Neural cell (in vitro differentiated cells): ENCODE data around the gene HUS1B. TPM values are rescaled to one million over a fixed set of nuclear protein-coding genes. Genes with fewer than 3 reads are reported as not detected.

Experiments used
- H2AFZ ChIP-seq: fragments of 200-600, 300-800 bp; sonication (generic), shearing (Covaris generic); 2 replicates; pipeline ENCODE4 v1.6.0; 2014; ENCODE audit warnings: low read depth, mild to moderate bottlenecking, antibody characterized with exemption, low read length, moderate library complexity
- H3F3A ChIP-seq: fragments of 200-600 bp; shearing (Covaris generic); 2 replicates; pipeline ENCODE4 v1.6.1; 2016; ENCODE audit warnings: mild to moderate bottlenecking, moderate library complexity, mixed read lengths, antibody characterized with exemption, low read length; ENCODE audit not compliant: insufficient read depth, poor library complexity, severe bottlenecking
- H3K27ac ChIP-seq: fragments of 200-600, 300-800 bp; sonication (generic), shearing (Covaris generic); 2 replicates; pipeline ENCODE4 v1.5.1; 2014; ENCODE audit warnings: mild to moderate bottlenecking, low read length, moderate library complexity
- H3K27me3 ChIP-seq: fragments of 300-800, 200-600 bp; sonication (generic), shearing (Covaris generic); 2 replicates; pipeline ENCODE4 v1.6.0; 2014; ENCODE audit warnings: mild to moderate bottlenecking, low read depth, low read length, moderate library complexity; ENCODE audit not compliant: insufficient read depth
- H3K36me3 ChIP-seq: fragments of 300-800, 200-600 bp; sonication (generic), shearing (Covaris generic); 2 replicates; pipeline ENCODE4 v1.5.1; 2014; ENCODE audit warnings: mild to moderate bottlenecking, antibody characterized with exemption, low read length, moderate library complexity; ENCODE audit not compliant: insufficient read depth
- H3K4me2 ChIP-seq: fragments of 300-800, 200-600 bp; sonication (generic), shearing (Covaris generic); 2 replicates; pipeline ENCODE4 v1.6.0; 2014; ENCODE audit warnings: mild to moderate bottlenecking, low read length
- H3K4me3 ChIP-seq: fragments of 300-800, 200-600 bp; sonication (generic), shearing (Covaris generic); 2 replicates; pipeline ENCODE4 v1.5.1; 2014; ENCODE audit warnings: mild to moderate bottlenecking, low read length, moderate library complexity
- H3K79me2 ChIP-seq: fragments of 200-600 bp; shearing (Covaris generic); replicated peaks from 2 replicates; pipeline ENCODE4 v1.6.0; 2014; ENCODE audit warnings: mild to moderate bottlenecking, low read length, moderate library complexity; ENCODE audit not compliant: insufficient read depth
- H3K9ac ChIP-seq: fragments of 300-800, 200-600 bp; sonication (generic), shearing (Covaris generic); 2 replicates; pipeline ENCODE4 v1.6.1; 2016; ENCODE audit warnings: mild to moderate bottlenecking, low read length, mixed read lengths
- H3K9me2 ChIP-seq: fragments of 200-600 bp; shearing (Covaris generic); 2 replicates; pipeline ENCODE4 v1.6.1; 2016; ENCODE audit warnings: mild to moderate bottlenecking, low read length, mixed read lengths; ENCODE audit not compliant: insufficient read depth
- H3K9me3 ChIP-seq: fragments of 200-600, 300-800 bp; sonication (generic), shearing (Covaris generic); 2 replicates; pipeline ENCODE4 v1.6.1; 2016; ENCODE audit warnings: mild to moderate bottlenecking, mixed run types, low read length, moderate library complexity, mixed read lengths
- H4K20me1 ChIP-seq: fragments of 200-600 bp; shearing (Covaris generic); 2 replicates; pipeline ENCODE4 v1.6.1; 2016; ENCODE audit warnings: mild to moderate bottlenecking, mixed run types; ENCODE audit not compliant: insufficient read depth
- EP300 ChIP-seq: fragments of 450-650 bp; conservative IDR thresholded peaks from 2 replicates; pipeline ENCODE4 v1.6.1; 2014; ENCODE audit warnings: antibody characterized with exemption, mild to moderate bottlenecking, moderate library complexity; ENCODE audit not compliant: poor library complexity, severe bottlenecking
- EZH2 ChIP-seq: fragments of 200-600, 300-800 bp; shearing (Covaris generic), sonication (generic); IDR thresholded peaks from 2 replicates; pipeline ENCODE4 v1.6.1; 2014; ENCODE audit warnings: antibody characterized with exemption, low read length, borderline replicate concordance, mild to moderate bottlenecking; ENCODE audit not compliant: insufficient read depth, poor library complexity, severe bottlenecking
- MXI1 ChIP-seq: fragments of 450-650 bp; conservative IDR thresholded peaks from 2 replicates; pipeline ENCODE4 v1.6.1; 2014; ENCODE audit warnings: antibody characterized with exemption, mild to moderate bottlenecking; ENCODE audit not compliant: poor library complexity, severe bottlenecking
- POLR2AphosphoS5 ChIP-seq: IDR thresholded peaks from 2 replicates; pipeline ENCODE4 v1.6.1; 2012
- RAD21 ChIP-seq: fragments of 450-650 bp; conservative IDR thresholded peaks from 2 replicates; pipeline ENCODE4 v1.6.1; 2014; ENCODE audit warnings: antibody characterized with exemption, mild to moderate bottlenecking, moderate library complexity
- SMC3 ChIP-seq: fragments of 450-650 bp; conservative IDR thresholded peaks from 2 replicates; pipeline ENCODE4 v1.6.1; 2014; ENCODE audit warnings: antibody characterized with exemption, mild to moderate bottlenecking, moderate library complexity; ENCODE audit not compliant: poor library complexity
- TAF1 ChIP-seq: IDR thresholded peaks from 2 replicates; pipeline ENCODE4 v1.6.1; 2012; ENCODE audit warnings: low read depth
- polyA plus RNA-seq: library from polyadenylated mRNA; depleted of rRNA; stranded (reverse); fragments of >200 nt; gene quantifications from 2 replicates; pipeline ENCODE4 v1.2.3, GENCODE V29; 2014
- TF ChIP-seq, protein P1 (sequence below): fragments of 450-650 bp; IDR thresholded peaks from 2 replicates; pipeline ENCODE4 v1.5.1; 2014; ENCODE audit warnings: antibody characterized with exemption, mild to moderate bottlenecking, moderate library complexity; ENCODE audit not compliant: poor library complexity, severe bottlenecking
- TF ChIP-seq, protein P2 (sequence below): IDR thresholded peaks from 2 replicates; pipeline ENCODE4 v1.6.1; 2012; ENCODE audit warnings: borderline replicate concordance

HUS1B gene
- polyA plus RNA-seq, 1 donor from 2014 or later, result 0.52 TPM

DNA sequence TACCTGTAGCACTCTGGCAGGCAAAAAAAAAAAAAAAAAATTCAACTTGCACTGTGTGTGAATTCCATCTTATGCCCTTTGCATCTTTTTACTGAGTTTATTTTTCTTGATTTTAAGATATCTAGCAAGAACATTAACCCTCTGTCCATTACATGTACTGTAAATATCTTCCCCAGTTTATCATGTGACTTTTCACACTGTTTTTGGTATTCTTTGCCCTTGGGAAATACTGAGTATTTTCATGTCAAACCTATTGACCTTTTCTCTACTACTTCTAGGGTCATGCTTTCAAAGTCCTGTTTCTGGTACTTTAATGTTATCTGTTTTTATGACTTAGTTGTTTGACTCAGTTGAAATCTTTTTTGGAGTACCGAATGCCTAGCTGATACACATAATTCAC is 843 bp upstream of the HUS1B start:
- H4K20me1 ChIP-seq, result no peaks in the 10 kb centered on the region
- H3K9me2 ChIP-seq, result no peaks in the 10 kb centered on the region
- peaks cover 6% of the 10 kb centered on the region for H3K79me2 ChIP-seq
- no peak overlapping the region for H3K9ac ChIP-seq
- no peaks in the 10 kb centered on the region for H3K27me3 ChIP-seq
- no peak overlapping the region for H3K4me3 ChIP-seq
- H3K9me3 ChIP-seq, result peaks cover 4% of the 10 kb centered on the region
- H3K27ac ChIP-seq, result no peak overlapping the region
- TF ChIP-seq, protein P1, sequence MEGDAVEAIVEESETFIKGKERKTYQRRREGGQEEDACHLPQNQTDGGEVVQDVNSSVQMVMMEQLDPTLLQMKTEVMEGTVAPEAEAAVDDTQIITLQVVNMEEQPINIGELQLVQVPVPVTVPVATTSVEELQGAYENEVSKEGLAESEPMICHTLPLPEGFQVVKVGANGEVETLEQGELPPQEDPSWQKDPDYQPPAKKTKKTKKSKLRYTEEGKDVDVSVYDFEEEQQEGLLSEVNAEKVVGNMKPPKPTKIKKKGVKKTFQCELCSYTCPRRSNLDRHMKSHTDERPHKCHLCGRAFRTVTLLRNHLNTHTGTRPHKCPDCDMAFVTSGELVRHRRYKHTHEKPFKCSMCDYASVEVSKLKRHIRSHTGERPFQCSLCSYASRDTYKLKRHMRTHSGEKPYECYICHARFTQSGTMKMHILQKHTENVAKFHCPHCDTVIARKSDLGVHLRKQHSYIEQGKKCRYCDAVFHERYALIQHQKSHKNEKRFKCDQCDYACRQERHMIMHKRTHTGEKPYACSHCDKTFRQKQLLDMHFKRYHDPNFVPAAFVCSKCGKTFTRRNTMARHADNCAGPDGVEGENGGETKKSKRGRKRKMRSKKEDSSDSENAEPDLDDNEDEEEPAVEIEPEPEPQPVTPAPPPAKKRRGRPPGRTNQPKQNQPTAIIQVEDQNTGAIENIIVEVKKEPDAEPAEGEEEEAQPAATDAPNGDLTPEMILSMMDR, result no peak
- TF ChIP-seq TAF1, result no peak
- no peak overlapping the region for H3K4me2 ChIP-seq
- H2AFZ ChIP-seq, result no peak overlapping the region
- H3F3A ChIP-seq, result no peaks in the 10 kb centered on the region
- peaks cover 5% of the 10 kb centered on the region for H3K36me3 ChIP-seq

DNA sequence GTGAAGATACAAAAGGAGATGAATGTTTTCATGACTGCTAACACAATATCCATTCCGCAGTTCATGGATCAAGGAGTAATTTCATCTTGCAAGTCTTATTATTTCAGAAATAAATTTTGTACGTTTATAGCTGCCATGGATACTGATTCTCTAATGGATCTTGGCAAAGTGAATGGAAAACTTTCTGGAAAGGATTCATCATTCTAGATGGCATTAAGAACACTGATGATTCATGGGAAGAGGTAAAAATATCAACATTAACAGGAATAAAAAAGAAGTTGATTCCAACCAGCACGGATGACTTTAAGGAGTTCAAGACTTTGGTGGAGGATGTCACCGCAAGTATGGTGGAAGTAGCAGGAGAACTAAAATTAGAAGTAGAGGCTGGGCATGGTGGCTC is 2.8 kb downstream of the HUS1B start:
- TF ChIP-seq, protein P1, result no peak
- TF ChIP-seq RAD21 (no peak), EP300 (no peak), MXI1 (no peak), TAF1 (no peak), EZH2 (no peak), POLR2AphosphoS5 (no peak), SMC3 (no peak)
- TF ChIP-seq, protein P2, sequence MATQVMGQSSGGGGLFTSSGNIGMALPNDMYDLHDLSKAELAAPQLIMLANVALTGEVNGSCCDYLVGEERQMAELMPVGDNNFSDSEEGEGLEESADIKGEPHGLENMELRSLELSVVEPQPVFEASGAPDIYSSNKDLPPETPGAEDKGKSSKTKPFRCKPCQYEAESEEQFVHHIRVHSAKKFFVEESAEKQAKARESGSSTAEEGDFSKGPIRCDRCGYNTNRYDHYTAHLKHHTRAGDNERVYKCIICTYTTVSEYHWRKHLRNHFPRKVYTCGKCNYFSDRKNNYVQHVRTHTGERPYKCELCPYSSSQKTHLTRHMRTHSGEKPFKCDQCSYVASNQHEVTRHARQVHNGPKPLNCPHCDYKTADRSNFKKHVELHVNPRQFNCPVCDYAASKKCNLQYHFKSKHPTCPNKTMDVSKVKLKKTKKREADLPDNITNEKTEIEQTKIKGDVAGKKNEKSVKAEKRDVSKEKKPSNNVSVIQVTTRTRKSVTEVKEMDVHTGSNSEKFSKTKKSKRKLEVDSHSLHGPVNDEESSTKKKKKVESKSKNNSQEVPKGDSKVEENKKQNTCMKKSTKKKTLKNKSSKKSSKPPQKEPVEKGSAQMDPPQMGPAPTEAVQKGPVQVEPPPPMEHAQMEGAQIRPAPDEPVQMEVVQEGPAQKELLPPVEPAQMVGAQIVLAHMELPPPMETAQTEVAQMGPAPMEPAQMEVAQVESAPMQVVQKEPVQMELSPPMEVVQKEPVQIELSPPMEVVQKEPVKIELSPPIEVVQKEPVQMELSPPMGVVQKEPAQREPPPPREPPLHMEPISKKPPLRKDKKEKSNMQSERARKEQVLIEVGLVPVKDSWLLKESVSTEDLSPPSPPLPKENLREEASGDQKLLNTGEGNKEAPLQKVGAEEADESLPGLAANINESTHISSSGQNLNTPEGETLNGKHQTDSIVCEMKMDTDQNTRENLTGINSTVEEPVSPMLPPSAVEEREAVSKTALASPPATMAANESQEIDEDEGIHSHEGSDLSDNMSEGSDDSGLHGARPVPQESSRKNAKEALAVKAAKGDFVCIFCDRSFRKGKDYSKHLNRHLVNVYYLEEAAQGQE, result no peak
- no peaks in the 10 kb centered on the region for H4K20me1 ChIP-seq
- H3K4me2 ChIP-seq, result no peak overlapping the region
- no peaks in the 10 kb centered on the region for H3K27me3 ChIP-seq
- H3K9ac ChIP-seq, result no peak overlapping the region
- peaks cover 6% of the 10 kb centered on the region for H3K79me2 ChIP-seq
- peaks cover 4% of the 10 kb centered on the region for H3K9me3 ChIP-seq
- no peaks in the 10 kb centered on the region for H3K9me2 ChIP-seq
- no peak overlapping the region for H3K4me3 ChIP-seq
- H2AFZ ChIP-seq, result no peak overlapping the region
- H3K27ac ChIP-seq, result no peak overlapping the region
- H3F3A ChIP-seq, result no peaks in the 10 kb centered on the region
- H3K36me3 ChIP-seq, result peaks cover 5% of the 10 kb centered on the region
